Glomerular endothelial cell (primary cell): ENCODE data around the gene ARID1B. TPM values are rescaled to one million over a fixed set of nuclear protein-coding genes. Genes with fewer than 3 reads are reported as not detected.

Experiments used
- DNase-seq: peaks from one replicate; pipeline ENCODE4 v3.0.0-alpha.2; 2011; ENCODE audit warnings: low read depth, low spot score; ENCODE audit errors: extremely low read depth
- total RNA-seq: library from RNA; depleted of rRNA; stranded (reverse); fragments of >200 nt; gene quantifications from 2 replicates; pipeline ENCODE4 v1.2.3, GENCODE V29; 2015

Gene ARID1B
- 41.4 and 72.3 TPM in 2 replicates for total RNA-seq

DNA sequence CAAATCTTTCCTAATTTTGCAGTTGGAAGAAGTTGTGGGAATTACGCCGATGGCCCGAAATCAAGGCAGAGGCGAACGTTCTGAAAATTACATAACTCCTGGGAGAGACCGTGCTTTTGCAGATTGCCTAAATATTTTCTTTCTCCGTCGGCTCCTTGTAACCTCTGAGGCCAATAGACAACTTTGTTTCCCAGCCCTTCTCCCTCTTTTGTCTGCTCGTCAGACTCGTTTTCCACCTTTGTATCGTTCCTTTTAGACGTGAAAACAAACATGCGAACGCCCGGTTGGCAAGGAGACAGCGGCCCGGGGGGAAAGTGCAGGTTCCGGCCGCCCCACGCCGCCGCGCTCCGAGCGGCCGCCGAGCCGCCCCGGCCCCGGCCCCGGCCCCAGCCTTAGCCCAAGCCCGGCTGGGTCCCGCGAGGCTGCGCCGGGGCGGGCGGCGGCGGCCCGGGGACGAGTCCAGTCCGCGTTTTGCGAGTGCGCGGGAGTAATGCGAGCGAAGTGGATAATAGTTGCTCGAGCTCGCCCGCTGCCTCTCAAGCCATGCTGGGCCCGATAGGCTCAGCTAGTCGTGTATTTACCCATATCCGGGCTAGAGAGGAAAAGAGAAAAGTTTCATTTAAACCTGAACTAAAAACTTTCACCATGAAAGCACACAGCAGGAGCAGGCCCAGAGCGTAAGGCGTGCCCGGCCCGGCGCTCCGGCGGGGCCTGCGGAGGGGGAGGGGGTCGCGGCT is at the start of gene ARID1B:
Gene ARID1B, plus strand, starts transcription at position 539 of the 737 bp plus-strand sequence. CDS start 303 bp downstream, outside the sequence.
- DNase-seq, result no peak

DNA sequence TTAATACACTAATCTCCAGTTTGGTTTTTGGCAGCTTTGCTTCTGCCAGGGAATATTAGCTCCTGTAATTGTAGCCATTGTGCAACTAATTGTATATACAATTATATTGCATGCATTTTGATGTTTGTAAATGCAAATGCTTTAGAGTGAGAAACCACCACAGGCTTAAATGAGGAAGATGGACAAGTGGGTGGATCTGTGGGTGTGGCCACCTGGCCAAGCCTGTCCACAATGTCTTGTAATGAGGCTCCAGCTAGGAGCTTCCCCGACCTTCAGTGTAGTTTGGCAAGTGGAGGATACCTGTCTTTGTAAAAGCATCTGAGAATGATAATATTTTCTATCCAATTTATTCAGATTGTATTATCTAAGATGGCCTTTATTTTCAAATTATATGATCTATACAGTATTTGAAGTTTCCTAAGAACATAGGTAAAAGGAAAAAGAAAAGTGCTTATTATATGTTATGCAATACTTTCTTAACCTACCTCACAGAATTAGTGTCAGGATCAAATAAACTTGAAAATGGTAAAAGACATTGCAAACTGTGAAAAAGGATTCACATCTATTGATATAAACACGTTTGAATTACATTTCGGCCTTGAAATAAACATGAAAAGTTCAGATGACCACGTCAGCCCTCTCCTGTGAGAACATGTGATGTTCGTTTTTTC is 49.3 kb upstream of the ARID1B start:
- no peak for DNase-seq

GRCh38 chr6:156729248-156729647 is 47.9 kb upstream of the ARID1B start:
- no peak for DNase-seq

DNA sequence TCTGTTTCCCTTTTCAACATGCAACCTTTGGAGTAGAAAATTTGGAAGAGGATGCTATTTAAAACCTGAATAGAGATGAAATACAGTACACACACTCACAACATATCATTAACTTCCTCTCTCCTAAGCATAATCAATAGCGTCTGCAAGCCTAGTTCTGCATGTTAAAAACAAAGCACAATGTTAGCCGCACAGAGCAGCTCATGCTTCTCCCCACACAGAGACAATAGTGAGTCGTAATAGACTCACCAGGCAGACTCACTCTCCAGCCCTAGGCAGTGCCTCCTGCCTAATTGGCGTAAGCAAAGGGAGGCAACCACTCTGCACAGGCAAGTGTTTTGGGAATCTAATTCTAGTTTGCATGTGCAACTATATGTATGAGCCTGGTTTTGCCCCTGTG is 45.8 kb upstream of the ARID1B start:
- DNase-seq, result no peak

GRCh38 chr6:156735751-156736150 is 41.4 kb upstream of the ARID1B start:
- DNase-seq, result no peak

GRCh38 chr6:156740604-156741003 is 36.6 kb upstream of the ARID1B start:
- no peak for DNase-seq

- DNase-seq, result no peak
These were observed 35.7 kb upstream of the ARID1B start for GRCh38 chr6:156741287-156742073.

DNA sequence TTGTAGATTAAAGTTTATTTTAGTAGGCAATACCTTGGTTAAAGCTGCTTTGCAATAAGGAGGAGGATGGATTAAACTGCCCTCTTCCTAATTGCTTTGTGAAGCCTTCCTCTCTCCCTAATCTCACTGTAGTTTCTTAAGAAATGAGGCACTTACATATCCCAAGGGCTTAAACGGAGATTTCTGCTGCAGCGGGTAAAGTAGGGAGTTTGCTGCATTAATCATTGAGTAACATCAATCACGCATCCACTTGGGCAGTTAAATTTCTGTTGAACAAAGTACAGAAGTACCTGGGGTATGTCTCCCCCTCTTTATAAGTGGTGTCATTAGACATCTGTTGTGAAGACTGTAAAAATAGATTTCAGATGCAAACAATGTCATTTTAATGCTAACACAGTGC is 29.5 kb upstream of the ARID1B start:
- no peak for DNase-seq

DNA sequence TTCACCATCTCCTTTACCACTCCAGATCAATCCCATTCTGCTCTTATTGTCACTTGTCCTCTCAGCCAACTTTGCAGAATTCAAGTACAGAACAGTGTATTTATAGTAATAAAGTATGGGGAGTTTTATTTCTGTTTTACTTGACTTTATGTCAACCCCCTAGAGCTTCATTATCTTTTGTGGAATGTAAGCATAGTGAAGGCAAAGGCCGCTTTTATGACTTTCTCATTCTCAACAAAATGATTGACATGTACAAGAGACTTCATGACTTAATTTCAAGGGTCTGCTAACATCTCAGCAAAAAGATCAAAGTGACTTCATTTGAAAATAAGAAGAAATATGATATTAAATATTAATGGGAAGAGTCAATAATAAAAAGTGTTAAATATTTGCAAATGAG is 28.7 kb upstream of the ARID1B start:
- no peak for DNase-seq

- DNase-seq, result no peak
These were observed 24.4 kb upstream of the ARID1B start for GRCh38 chr6:156752666-156753301.

DNA sequence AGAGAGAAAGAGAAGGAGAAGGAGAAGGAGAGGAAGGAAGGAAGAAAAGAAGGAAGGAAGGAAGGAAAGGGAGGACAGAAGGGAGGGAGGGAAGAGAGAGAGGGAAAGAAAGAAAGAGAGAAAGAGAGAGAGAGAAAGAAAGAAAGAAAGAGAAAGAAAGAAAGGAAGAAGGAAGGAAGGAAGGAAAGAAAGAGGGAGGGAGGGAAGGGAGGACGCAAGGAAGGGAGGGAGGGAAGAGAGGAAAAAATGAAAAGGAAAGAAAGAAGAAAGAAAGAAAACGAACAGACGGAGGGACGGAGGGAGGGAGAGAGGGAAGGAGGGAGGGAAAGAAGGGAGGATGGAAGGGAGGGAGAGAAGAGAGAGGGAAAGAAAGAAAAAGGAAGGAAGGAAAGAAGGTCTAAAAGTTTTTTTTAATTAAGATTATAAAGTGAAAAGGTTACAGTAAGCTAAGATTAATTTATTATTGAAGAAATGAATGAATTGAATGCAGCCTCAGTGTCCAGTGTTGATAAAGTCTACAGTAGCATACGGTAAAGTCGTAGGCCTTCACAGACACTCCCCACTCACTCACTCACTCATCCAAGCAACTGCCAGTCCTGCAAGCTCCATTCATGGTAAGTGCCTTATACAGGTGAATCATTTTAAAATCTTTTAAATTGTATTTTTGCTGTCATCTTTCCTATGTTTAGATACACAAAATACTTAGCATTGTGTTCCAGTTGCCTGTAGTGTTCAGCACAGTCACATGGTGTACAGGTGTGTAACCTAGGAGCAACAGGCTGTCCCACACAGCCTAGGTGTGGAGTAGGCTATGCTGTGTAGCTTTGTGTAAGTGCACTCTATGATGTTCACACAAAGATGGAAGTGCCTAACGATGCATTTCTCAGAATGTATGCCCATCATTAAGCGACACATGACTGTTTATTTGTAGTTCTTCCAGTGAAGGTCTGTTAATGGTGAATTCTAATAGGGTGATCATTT is 20.3 kb upstream of the ARID1B start:
- no peak for DNase-seq

- no peak for DNase-seq
These were observed 19.3 kb upstream of the ARID1B start for GRCh38 chr6:156757849-156758248.

- no peak for DNase-seq
These were observed 16.8 kb upstream of the ARID1B start for GRCh38 chr6:156760377-156760776.

DNA sequence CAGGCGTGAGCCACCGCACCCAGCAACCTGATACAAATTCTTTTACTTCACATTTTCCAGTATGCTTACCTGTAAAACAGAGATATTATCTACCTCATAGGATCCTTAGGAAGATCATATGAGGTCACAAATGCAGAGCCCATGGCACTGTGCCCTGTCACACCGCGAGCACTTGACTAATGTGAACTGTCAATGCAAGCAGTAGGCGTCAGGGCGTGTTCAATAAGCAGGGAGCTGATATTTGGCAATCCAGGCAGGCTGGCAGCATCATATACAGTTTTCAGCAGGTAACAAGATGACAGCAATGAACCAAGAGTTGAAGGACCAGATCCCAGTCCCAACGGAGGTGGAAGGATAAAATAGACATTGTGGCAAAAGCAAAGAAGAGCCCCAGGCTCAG is 14.6 kb upstream of the ARID1B start:
- no peak for DNase-seq

DNA sequence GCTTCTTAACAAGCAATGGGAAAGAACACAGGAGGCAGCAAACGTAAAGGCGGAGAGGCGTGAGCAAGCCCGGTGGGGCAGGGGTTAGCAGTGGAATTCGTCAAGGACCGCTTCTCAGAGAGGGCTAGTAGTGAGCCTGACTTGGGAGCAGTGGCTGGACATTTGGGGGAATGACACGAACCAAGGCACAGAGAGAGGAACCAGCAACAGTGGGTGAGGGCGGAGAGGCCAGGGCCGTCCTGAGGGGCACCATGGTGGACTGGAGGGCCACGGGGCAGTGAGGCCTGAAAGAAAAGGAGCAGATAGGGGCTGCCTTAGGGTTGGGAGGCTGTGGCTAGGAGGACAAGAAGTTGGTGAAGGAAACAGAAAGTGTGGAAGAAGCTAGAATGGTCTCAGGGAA is 12.1 kb upstream of the ARID1B start:
- DNase-seq, result no peak

GRCh38 chr6:156767603-156768467 is 9.3 kb upstream of the ARID1B start:
- no peak for DNase-seq

DNA sequence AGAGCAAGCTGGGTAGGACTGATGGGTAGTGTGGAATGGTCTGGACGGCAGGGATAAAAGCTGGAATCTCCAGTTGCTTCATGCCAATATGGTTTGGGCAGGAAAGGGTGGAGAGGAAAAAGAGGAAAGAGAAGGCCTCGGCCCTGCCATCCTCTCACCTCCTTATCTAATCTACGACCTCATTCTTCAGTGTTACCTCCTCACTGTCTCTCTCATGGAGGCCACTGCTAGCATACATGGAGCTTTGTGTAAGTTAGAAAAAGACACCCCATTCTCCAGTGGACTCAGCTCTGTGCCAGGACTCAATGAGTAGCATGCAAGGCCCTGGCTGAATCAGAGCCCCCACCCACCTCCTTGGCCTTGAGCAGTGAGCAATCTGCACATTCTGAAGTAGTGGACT is 6.1 kb upstream of the ARID1B start:
- DNase-seq, result no peak

GRCh38 chr6:156771761-156772160 is 5.4 kb upstream of the ARID1B start:
- no peak for DNase-seq

GRCh38 chr6:156773476-156773875 is 3.7 kb upstream of the ARID1B start:
- no peak for DNase-seq
